Suppressor macrophage (primary cell): ENCODE results near the gene HBQ1.
"Not testable (repeated sequence)": the region's sequence is repeated elsewhere in the genome, so short reads cannot be mapped to it uniquely, and the experiment has no call there.

ENCODE experiments used
- DNase-seq, 4 experiments: peaks; one replicate each; pipeline ENCODE4 v3.0.0-alpha.2; 2020 to 2022
- total RNA-seq, 17 experiments: gene quantifications; one replicate each; lab custom pipeline; 2026; ENCODE audit warnings: mixed read lengths in 6 of 17, inconsistent platforms in 3 of 17; lab: John Stamatoyannopoulos, UW

Gene HBQ1
- 0 to 0.04 (median 0) reads per million in 17 experiments for total RNA-seq

- DNase-seq, result peak; percentile 19 to 66 (median 41)
Observed at GRCh38 chr16:180101-180675, at the start of gene HBQ1. Gene HBQ1 (plus strand): TSS chr16:180459. CDS start chr16:180487, 28 bp downstream.

GRCh38 chr16:130533-131173 lies 49.6 kb upstream of the HBQ1 start:
- no peak for DNase-seq

GRCh38 chr16:132120-132519 lies 48.1 kb upstream of the HBQ1 start:
- DNase-seq, result no peak

GRCh38 chr16:133716-134115 lies 46.5 kb upstream of the HBQ1 start:
- DNase-seq, result no peak

- DNase-seq, result peak in 3 of 4 experiments; percentile 14 to 31 (median 17)
Observed at GRCh38 chr16:138049-138417, 42.2 kb upstream of the HBQ1 start.

GRCh38 chr16:140175-140857 lies 39.9 kb upstream of the HBQ1 start:
- DNase-seq, result no peak

GRCh38 chr16:142405-142967 lies 37.8 kb upstream of the HBQ1 start:
- no peak for DNase-seq

- no peak for DNase-seq
Observed at GRCh38 chr16:143047-143446, 37.2 kb upstream of the HBQ1 start.

GRCh38 chr16:143456-143855 lies 36.8 kb upstream of the HBQ1 start:
- DNase-seq, result no peak

GRCh38 chr16:144797-145252 lies 35.4 kb upstream of the HBQ1 start:
- DNase-seq, result no peak

- DNase-seq, result no peak
Observed at GRCh38 chr16:146646-147045, 33.6 kb upstream of the HBQ1 start.

- no peak for DNase-seq
Observed at GRCh38 chr16:149024-149660, 31.1 kb upstream of the HBQ1 start.

GRCh38 chr16:152141-153128 lies 27.8 kb upstream of the HBQ1 start, which contains the start of gene HBZ:
Gene HBZ (plus strand): TSS chr16:152644. CDS start chr16:152910, 266 bp downstream.
- no peak for DNase-seq

GRCh38 chr16:153129-153521 lies 27.1 kb upstream of the HBQ1 start:
- DNase-seq, result not testable (repeated sequence)

GRCh38 chr16:153550-154216 lies 26.6 kb upstream of the HBQ1 start:
- not testable (repeated sequence) for DNase-seq

- peak in 3 of 4 experiments; percentile 21 to 54 (median 21) for DNase-seq
Observed at GRCh38 chr16:154217-155030, 25.8 kb upstream of the HBQ1 start.

GRCh38 chr16:155031-155398 lies 25.2 kb upstream of the HBQ1 start:
- DNase-seq, result no peak

GRCh38 chr16:159136-159849 lies 21.0 kb upstream of the HBQ1 start:
- no peak for DNase-seq

GRCh38 chr16:160242-160641 lies 20.0 kb upstream of the HBQ1 start:
- DNase-seq, result not testable (repeated sequence)
